Measurements from ENCODE around the gene PUS10.
"Not testable (repeated sequence)": the region's sequence is repeated elsewhere in the genome, so short reads cannot be mapped to it uniquely, and the experiment has no call there.

PUS10 gene

GRCh38 chr2:61017556-61018317 is at the start of gene PUS10, which contains the start of gene PEX13:
TSS of gene PUS10 (minus strand) at chr2:61018255. CDS start at chr2:61011890, 6,365 bp downstream.
TSS of gene PEX13 (plus strand) at chr2:61017720. CDS start at chr2:61017760, 40 bp downstream.
- DNase-seq, result peak; percentile 84

GRCh38 chr2:61065714-61066709 is 48.0 kb upstream of the PUS10 start, which contains the start of gene SANBR:
TSS of gene SANBR (plus strand) at chr2:61065871. CDS start at chr2:61070351, 4,480 bp downstream.
- DNase-seq, result peak; percentile 91

GRCh38 chr2:61059382-61059781 is 41.3 kb upstream of the PUS10 start:
- DNase-seq, result no peak

- no peak for DNase-seq
Observed at GRCh38 chr2:61057562-61057961, 39.5 kb upstream of the PUS10 start.

- DNase-seq, result no peak
Observed at GRCh38 chr2:61055557-61055956, 37.5 kb upstream of the PUS10 start.

- no peak for DNase-seq
Observed at GRCh38 chr2:61045999-61046398, 27.9 kb upstream of the PUS10 start.

GRCh38 chr2:61045226-61045625 is 27.2 kb upstream of the PUS10 start:
- no peak for DNase-seq

- no peak for DNase-seq
Observed at GRCh38 chr2:61044636-61045035, 26.6 kb upstream of the PUS10 start.

GRCh38 chr2:61042807-61043206 is 24.8 kb upstream of the PUS10 start:
- DNase-seq, result no peak

- DNase-seq, result not testable (repeated sequence)
Observed at GRCh38 chr2:61036643-61037042, 18.6 kb upstream of the PUS10 start.

GRCh38 chr2:61034592-61034991 is 16.5 kb upstream of the PUS10 start:
- not testable (repeated sequence) for DNase-seq

GRCh38 chr2:61029533-61029932 is 11.5 kb upstream of the PUS10 start:
- DNase-seq, result no peak

- DNase-seq, result no peak
Observed at GRCh38 chr2:61023670-61024069, 5.6 kb upstream of the PUS10 start.

- no peak for DNase-seq
Observed at GRCh38 chr2:61021228-61021660, 3.2 kb upstream of the PUS10 start.

- no peak for DNase-seq
Observed at GRCh38 chr2:61018798-61019197, 743 bp upstream of the PUS10 start.

GRCh38 chr2:61018318-61018755 is 282 bp upstream of the PUS10 start:
- DNase-seq, result no peak

GRCh38 chr2:61017003-61017555 is 976 bp downstream of the PUS10 start:
- peak; percentile 88 for DNase-seq

GRCh38 chr2:61016392-61017002 is 1.6 kb downstream of the PUS10 start:
- DNase-seq, result peak; percentile 71

GRCh38 chr2:61015976-61016375 is 2.1 kb downstream of the PUS10 start:
- no peak for DNase-seq

- DNase-seq, result no peak
Observed at GRCh38 chr2:61014763-61015162, 3.3 kb downstream of the PUS10 start.

GRCh38 chr2:61013382-61013781 is 4.7 kb downstream of the PUS10 start:
- DNase-seq, result no peak

- not testable (repeated sequence) for DNase-seq
Observed at GRCh38 chr2:61012303-61012702, 5.8 kb downstream of the PUS10 start.

- no peak for DNase-seq
Observed at GRCh38 chr2:61011678-61012077, 6.4 kb downstream of the PUS10 start.

All from activated CD8-positive, alpha-beta memory T cell treated with anti-CD3 and anti-CD28 coated beads, Interleukin-2, amount 50 U/mL, for 48 hours (primary cell).